ENCODE data around the gene PHRF1. TPM values are rescaled to one million over a fixed set of nuclear protein-coding genes. Genes with fewer than 3 reads are reported as not detected.
A peak's percentile ranks its signal among the peaks of the same experiment; 100 is the strongest.

The PHRF1 gene
- total RNA-seq, 6 experiments from 2014 or later, result 15.4 to 21.9 (median 20.3) TPM

- Histone ChIP-seq H3K4me1 (peaks cover 0 to 22% (median 8%) of the 10 kb centered on the region in 4 donors), H3K9me3 (no peaks in the 10 kb centered on the region), H3K4me3 (no peak overlapping the region), H3K36me3 (peaks cover 0 to 9% (median 0%) of the 10 kb centered on the region in 4 donors), H3K27ac (no peak overlapping the region), H3K27me3 (no peaks in the 10 kb centered on the region)
- intact Hi-C loops (cut with DNase I), result no loop called here
- 85% methylated on average over 4 of the region's 33 CpGs for WGBS (ENCODE audit: insufficient coverage, low coverage, low lambda C conversion rate, missing lambda C conversion rate)
- TF ChIP-seq POLR2A (IDR thresholded peaks at IDR 0.05), result no peak
- no peak for TF ChIP-seq CTCF (IDR thresholded peaks at IDR 0.05)
- peak in 1 of 3 donors; percentile 51 for DNase-seq
- ATAC-seq, result no peak
These were observed 43.2 kb upstream of the PHRF1 start for GRCh38 chr11:532986-533585.

DNA sequence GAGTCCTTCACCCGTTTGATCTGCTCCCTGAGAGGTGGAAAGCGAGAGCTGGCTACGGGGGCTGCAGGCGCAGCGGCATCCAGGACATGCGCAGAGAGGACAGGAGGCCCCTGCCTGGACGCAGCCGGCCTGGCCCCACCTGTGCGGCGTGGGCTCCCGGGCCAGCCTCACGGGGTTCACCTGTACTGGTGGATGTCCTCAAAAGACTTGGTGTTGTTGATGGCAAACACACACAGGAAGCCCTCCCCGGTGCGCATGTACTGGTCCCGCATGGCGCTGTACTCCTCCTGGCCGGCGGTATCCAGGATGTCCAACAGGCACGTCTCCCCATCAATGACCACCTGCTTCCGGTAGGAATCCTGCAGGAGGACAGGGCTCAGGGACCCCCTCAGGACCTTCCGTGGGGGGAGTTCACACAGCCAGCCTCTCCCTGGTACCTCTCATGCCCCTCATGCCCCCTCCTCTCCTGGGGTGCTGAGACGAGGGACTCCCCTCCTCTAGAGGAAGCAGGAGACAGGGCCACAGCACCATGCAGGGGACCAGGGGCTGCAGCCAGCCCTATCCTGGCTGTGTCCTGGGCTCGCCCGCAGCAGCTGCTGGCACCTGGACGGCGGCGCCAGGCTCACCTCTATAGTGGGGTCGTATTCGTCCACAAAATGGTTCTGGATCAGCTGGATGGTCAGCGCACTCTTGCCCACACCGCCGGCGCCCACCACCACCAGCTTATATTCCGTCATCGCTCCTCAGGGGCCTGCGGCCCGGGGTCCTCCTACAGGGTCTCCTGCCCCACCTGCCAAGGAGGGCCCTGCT, 42.5 kb upstream of the PHRF1 start:
- ATAC-seq, result no peak
- H3K4me1 ChIP-seq, result peaks cover 0 to 22% (median 8%) of the 10 kb centered on the region in 4 donors
- TF ChIP-seq CTCF (IDR thresholded peaks at IDR 0.05) (no peak), POLR2A (IDR thresholded peaks at IDR 0.05) (no peak)
- DNase-seq, result no peak
- no peaks in the 10 kb centered on the region for H3K9me3 ChIP-seq
- peak overlapping the region in 2 of 3 donors; percentile 74 to 78 for H3K4me3 ChIP-seq
- intact Hi-C loops (cut with DNase I), result no loop called here
- no peaks in the 10 kb centered on the region for H3K27me3 ChIP-seq
- 93% methylated on average over 10 of the region's 37 CpGs for WGBS (ENCODE audit: insufficient coverage, low coverage, low lambda C conversion rate, missing lambda C conversion rate)
- no peak overlapping the region for H3K27ac ChIP-seq
- peaks cover 0 to 9% (median 0%) of the 10 kb centered on the region in 4 donors for H3K36me3 ChIP-seq

DNA sequence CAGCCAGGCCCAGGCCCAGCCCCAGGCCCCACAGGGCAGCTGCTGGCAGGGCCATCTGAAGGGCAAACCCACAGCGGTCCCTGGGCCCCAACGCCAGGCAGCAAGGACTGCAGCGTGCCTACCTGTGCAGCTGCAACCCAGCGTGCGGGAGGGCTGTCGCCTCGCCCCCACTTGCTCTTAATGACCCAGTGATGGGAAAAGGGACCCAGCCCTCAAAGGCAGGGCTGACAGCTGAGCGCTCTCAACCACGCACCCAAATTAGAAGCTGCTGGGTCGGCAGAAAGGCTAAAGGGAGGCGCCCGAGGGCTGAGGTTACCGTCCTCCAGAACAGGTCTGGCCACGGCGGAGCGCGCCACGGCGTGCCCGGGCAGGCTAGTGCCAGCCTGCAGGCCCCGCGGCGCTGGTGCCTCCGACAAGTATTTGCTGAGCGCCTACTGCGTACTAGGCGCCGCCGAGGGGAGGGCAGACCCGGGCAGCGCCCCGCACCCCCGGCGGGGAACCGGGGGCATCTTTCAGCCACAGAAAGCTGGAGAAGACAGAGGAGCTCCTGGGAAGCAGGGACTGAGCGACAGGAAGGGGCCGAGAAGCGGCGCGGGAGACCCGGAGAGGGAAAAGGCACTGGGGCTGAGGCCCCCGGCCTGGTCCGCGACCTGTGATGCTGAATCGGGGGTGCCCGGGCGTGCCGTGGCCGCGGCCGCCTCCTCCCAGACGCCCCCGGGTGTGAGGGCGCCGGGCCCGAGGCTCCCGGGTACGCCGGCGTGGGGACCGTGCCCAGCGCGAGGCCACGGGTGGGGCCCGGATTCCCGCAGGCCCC, 41.7 kb upstream of the PHRF1 start:
- peaks cover 0 to 22% (median 8%) of the 10 kb centered on the region in 4 donors for H3K4me1 ChIP-seq
- no peak overlapping the region for H3K27ac ChIP-seq
- H3K36me3 ChIP-seq, result peaks cover 0 to 9% (median 0%) of the 10 kb centered on the region in 4 donors
- intact Hi-C loops (cut with DNase I), result no loop called here
- ATAC-seq (peak in 1 of 4 donors; percentile 2), DNase-seq (peak; percentile 60 to 62 (median 60))
- peak overlapping the region; percentile 70 to 78 (median 74) for H3K4me3 ChIP-seq
- no peaks in the 10 kb centered on the region for H3K9me3 ChIP-seq
- 3% methylated on average over 8 of the region's 66 CpGs for WGBS (ENCODE audit: insufficient coverage, low coverage, low lambda C conversion rate, missing lambda C conversion rate)
- TF ChIP-seq CTCF (IDR thresholded peaks at IDR 0.05), result no peak
- TF ChIP-seq POLR2A (IDR thresholded peaks at IDR 0.05), result no peak
- H3K27me3 ChIP-seq, result no peaks in the 10 kb centered on the region

DNA sequence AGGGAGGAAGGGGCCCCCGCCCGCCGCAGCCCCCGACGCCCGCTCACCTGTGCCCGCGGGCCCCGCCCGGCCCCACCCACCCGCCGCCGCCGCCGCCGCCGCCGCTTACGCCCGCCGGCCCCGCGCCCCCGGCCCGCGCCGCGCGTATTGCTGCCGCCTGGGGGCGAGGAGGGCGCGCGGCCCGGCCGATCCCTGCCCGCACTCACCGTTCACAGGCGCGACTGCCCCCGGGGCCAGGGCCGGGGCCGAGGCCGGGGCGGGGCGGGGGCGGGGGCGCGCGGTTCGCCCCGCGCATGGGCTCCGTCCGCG, 41.1 kb upstream of the PHRF1 start:
- Histone ChIP-seq H3K36me3 (peaks cover 0 to 9% (median 0%) of the 10 kb centered on the region in 4 donors), H3K27me3 (no peaks in the 10 kb centered on the region), H3K9me3 (no peaks in the 10 kb centered on the region), H3K27ac (no peak overlapping the region), H3K4me3 (peak overlapping the region; percentile 70 to 78 (median 74)), H3K4me1 (peaks cover 0 to 22% (median 8%) of the 10 kb centered on the region in 4 donors)
- DNase-seq (no peak), ATAC-seq (no peak)
- TF ChIP-seq POLR2A (IDR thresholded peaks at IDR 0.05) (no peak), CTCF (IDR thresholded peaks at IDR 0.05) (no peak)
- no CpG with 5 or more reads among the region's 56 CpGs for WGBS (ENCODE audit: insufficient coverage, low coverage, low lambda C conversion rate, missing lambda C conversion rate)
- intact Hi-C loops (cut with DNase I), result no loop called here
